ENCODE results near the gene PDE4D.

Gene PDE4D

GRCh38 chr5:59458321-59458720 is 435.2 kb downstream of the PDE4D start:
- Mint-ChIP-seq H3K4me3 (no peak overlapping the region), H3K4me1 (ENCODE audit: low read depth in 2 of 2) (no peaks in the 10 kb centered on the region), H3K9me3 (peaks cover 0 to 6% of the 10 kb centered on the region in 2 donors), H3K27ac (no peak overlapping the region), H3K27me3 (peaks cover 0 to 6% of the 10 kb centered on the region in 2 donors), H3K36me3 (ENCODE audit: insufficient read depth) (peaks cover 3% of the 10 kb centered on the region)
- ATAC-seq (replicated peaks) (no peak), DNase-seq (no peak)

GRCh38 chr5:59449905-59450644 is 443.5 kb downstream of the PDE4D start:
- no peaks in the 10 kb centered on the region for H3K9me3 Mint-ChIP-seq
- no peak for ATAC-seq (replicated peaks)

DNA sequence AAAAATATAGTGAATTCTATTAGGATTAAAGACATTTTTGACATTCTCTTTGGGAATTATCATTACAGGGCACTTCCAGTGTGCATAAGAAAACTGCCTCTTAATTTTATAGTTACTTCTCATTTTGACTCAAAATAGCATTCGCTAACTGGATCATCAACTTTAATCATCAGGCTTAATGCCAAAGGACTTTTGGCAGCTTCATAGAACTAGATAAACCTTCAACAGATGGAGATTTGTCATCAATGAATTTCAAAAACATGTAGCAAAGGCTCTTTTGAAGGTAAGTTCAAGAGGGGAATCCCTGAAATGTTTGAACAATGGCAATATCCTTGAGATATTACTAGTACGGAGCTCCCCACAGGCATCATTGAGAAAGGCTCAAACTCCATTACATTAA is 447.2 kb downstream of the PDE4D start:
- no peaks in the 10 kb centered on the region for H3K36me3 Mint-ChIP-seq (ENCODE audit: insufficient read depth)
- H3K4me3 Mint-ChIP-seq: no peak overlapping the region
- no peaks in the 10 kb centered on the region for H3K27me3 Mint-ChIP-seq
- ATAC-seq (replicated peaks): no peak
- no peak overlapping the region for H3K27ac Mint-ChIP-seq
- no peaks in the 10 kb centered on the region for H3K9me3 Mint-ChIP-seq
- H3K4me1 Mint-ChIP-seq (ENCODE audit: low read depth in 2 of 2): no peaks in the 10 kb centered on the region
- DNase-seq: no peak

More at GRCh38 chr5:59449905-59450644, 443.5 kb downstream of the PDE4D start:
- H3K4me3 Mint-ChIP-seq: no peak overlapping the region
- no peaks in the 10 kb centered on the region for H3K36me3 Mint-ChIP-seq (ENCODE audit: insufficient read depth)
- H3K27me3 Mint-ChIP-seq: no peaks in the 10 kb centered on the region
- no peak for DNase-seq
- H3K4me1 Mint-ChIP-seq (ENCODE audit: low read depth in 2 of 2): no peaks in the 10 kb centered on the region
- no peak overlapping the region for H3K27ac Mint-ChIP-seq

DNA sequence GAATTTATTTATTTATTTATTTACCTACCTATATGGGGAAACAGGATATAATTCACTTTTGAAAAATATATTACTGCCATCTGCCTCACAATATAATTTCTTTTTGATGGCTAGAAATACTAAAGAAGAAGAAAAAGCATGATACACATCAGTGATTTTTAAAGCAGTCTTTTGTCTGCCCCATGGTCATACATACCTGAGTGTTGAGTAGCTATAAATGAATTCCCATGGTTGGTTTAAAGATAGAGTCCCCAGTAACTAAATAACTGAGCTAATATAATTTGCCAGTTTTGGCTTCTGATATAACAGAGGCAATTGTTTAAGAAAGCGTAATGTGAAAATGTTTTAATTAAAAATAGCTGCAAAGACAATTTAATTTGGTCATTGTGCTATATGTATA is 447.8 kb downstream of the PDE4D start:
- H3K9me3 Mint-ChIP-seq: no peaks in the 10 kb centered on the region
- no peak for DNase-seq
- no peaks in the 10 kb centered on the region for H3K27me3 Mint-ChIP-seq
- H3K36me3 Mint-ChIP-seq (ENCODE audit: insufficient read depth): no peaks in the 10 kb centered on the region
- H3K4me1 Mint-ChIP-seq (ENCODE audit: low read depth in 2 of 2): no peaks in the 10 kb centered on the region
- no peak for ATAC-seq (replicated peaks)
- no peak overlapping the region for H3K4me3 Mint-ChIP-seq
- no peak overlapping the region for H3K27ac Mint-ChIP-seq

- Mint-ChIP-seq H3K36me3 (ENCODE audit: insufficient read depth) (no peaks in the 10 kb centered on the region), H3K9me3 (no peaks in the 10 kb centered on the region), H3K27ac (no peak overlapping the region), H3K4me1 (ENCODE audit: low read depth in 2 of 2) (no peaks in the 10 kb centered on the region), H3K4me3 (no peak overlapping the region), H3K27me3 (peaks cover 5 to 7% of the 10 kb centered on the region in 2 donors)
- no peak for DNase-seq
- no peak for ATAC-seq (replicated peaks)
These were observed 454.2 kb downstream of the PDE4D start for GRCh38 chr5:59439303-59439702.

DNA sequence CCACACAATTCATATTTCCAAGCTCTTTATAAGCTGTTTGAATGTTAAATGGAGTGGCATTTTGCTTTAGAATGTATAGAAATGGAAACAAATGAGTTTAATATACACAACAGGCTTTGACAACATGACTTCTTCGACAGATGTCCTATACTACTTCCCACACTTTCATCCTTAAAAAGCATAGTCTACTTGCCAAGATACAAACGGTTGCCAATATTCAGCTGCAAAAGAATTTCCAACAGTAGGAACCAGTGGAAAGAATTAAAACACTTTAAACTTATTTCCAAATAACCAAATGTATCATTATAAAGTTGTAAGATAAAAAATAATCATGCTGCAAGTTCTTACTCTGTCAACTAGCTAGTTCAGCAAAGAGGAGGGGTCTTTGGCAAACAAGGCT is 456.4 kb downstream of the PDE4D start:
- H3K36me3 Mint-ChIP-seq (ENCODE audit: insufficient read depth): no peaks in the 10 kb centered on the region
- H3K9me3 Mint-ChIP-seq: no peaks in the 10 kb centered on the region
- peaks cover 5 to 7% of the 10 kb centered on the region in 2 donors for H3K27me3 Mint-ChIP-seq
- no peaks in the 10 kb centered on the region for H3K4me1 Mint-ChIP-seq (ENCODE audit: low read depth in 2 of 2)
- no peak for ATAC-seq (replicated peaks)
- no peak overlapping the region for H3K27ac Mint-ChIP-seq
- DNase-seq: no peak
- H3K4me3 Mint-ChIP-seq: no peak overlapping the region

DNA sequence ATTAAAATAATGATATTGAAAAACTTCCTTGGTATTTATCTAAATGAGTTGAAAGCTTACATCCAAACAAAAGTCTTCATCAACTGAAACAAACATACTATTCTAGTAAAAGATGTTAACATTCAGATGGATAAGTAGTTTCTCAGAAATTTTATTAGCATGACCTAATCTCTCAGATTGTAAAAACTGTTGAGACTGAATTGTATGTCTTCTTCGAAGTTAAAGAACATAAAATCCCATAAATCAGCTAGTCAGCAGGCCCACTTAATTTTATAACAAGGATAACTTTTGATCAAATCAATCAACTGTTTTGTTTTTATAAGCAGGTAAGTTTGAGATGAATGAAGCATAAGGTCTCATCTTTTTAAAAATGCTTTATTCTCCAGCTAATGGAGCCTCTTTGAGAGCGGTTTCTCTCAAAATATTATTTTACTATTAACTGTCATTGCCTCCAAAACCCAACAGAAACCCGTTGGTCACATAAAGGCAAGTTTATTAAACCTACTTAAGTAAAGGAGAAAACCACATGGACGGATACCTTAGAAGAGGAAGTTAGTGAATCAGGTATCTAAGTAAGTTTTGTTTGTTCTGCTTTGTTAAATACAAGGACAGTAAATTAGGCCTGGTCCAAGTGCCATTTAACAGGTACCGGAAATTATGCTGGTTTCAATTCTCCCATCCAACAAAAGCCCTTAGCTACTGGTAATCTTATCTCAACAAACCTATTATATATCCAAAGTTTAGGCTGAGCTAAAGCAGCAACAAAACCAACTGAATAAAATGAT is 457.0 kb downstream of the PDE4D start:
- ATAC-seq (replicated peaks) (no peak), DNase-seq (no peak)
- Mint-ChIP-seq H3K27me3 (peaks cover 5 to 7% of the 10 kb centered on the region in 2 donors), H3K4me3 (no peak overlapping the region), H3K9me3 (no peaks in the 10 kb centered on the region), H3K36me3 (ENCODE audit: insufficient read depth) (no peaks in the 10 kb centered on the region), H3K4me1 (ENCODE audit: low read depth in 2 of 2) (no peaks in the 10 kb centered on the region), H3K27ac (no peak overlapping the region)

DNA sequence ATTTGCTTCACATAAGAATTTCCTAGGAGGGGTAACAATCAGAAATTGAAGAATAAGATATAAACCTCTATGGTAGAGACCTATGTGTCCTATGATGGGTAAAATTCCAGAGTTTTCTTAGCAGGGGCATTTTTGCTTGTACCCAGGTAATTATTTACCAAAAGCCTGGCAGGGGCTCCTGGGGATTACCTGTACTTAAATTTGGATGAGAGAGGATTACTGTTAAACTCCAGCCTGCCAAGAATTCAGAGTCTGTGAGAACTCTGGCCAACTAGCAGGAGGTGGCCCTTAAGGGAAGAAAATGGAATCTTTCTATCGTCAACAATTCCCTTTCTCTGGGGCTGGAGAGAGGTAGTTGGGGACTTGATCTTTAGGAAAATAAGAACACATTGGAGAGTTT is 460.4 kb downstream of the PDE4D start:
- H3K9me3 Mint-ChIP-seq: no peaks in the 10 kb centered on the region
- peaks cover 5 to 7% of the 10 kb centered on the region in 2 donors for H3K27me3 Mint-ChIP-seq
- no peaks in the 10 kb centered on the region for H3K36me3 Mint-ChIP-seq (ENCODE audit: insufficient read depth)
- H3K27ac Mint-ChIP-seq: no peak overlapping the region
- no peak overlapping the region for H3K4me3 Mint-ChIP-seq
- H3K4me1 Mint-ChIP-seq (ENCODE audit: low read depth in 2 of 2): no peaks in the 10 kb centered on the region
- DNase-seq (no peak), ATAC-seq (replicated peaks) (no peak)

- Mint-ChIP-seq H3K4me3 (no peak overlapping the region), H3K27ac (no peak overlapping the region), H3K36me3 (ENCODE audit: insufficient read depth) (no peaks in the 10 kb centered on the region), H3K27me3 (peaks cover 0 to 2% of the 10 kb centered on the region in 2 donors), H3K4me1 (ENCODE audit: low read depth in 2 of 2) (no peaks in the 10 kb centered on the region), H3K9me3 (no peaks in the 10 kb centered on the region)
- no peak for ATAC-seq (replicated peaks)
- DNase-seq: no peak
These were observed 463.4 kb downstream of the PDE4D start for GRCh38 chr5:59430066-59430685.

DNA sequence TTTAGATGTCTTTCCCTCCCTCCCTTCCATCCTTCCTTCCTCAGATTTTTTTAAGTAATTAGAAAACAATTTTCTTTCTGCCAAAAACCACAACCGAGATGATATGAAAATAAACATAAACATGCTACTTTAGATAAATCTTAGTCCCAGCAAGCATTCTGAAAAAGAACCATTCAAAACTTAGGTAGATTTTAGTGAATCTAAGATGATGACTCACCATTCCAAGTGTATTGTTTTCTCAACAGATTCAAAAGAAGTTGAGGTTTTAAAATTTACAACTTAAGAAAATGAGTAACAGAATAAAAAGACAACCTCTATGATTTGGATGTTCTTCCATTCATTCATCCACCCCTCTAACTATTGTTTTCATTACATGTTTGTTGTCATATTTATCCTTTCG is 465.1 kb downstream of the PDE4D start:
- Mint-ChIP-seq H3K36me3 (ENCODE audit: insufficient read depth) (no peaks in the 10 kb centered on the region), H3K27ac (no peak overlapping the region), H3K4me3 (no peak overlapping the region), H3K4me1 (ENCODE audit: low read depth in 2 of 2) (no peaks in the 10 kb centered on the region), H3K9me3 (no peaks in the 10 kb centered on the region), H3K27me3 (no peaks in the 10 kb centered on the region)
- ATAC-seq (replicated peaks): no peak
- no peak for DNase-seq

GRCh38 chr5:59424515-59424914 is 469.0 kb downstream of the PDE4D start:
- Mint-ChIP-seq H3K9me3 (no peaks in the 10 kb centered on the region), H3K4me1 (ENCODE audit: low read depth in 2 of 2) (no peaks in the 10 kb centered on the region), H3K36me3 (ENCODE audit: insufficient read depth) (no peaks in the 10 kb centered on the region), H3K4me3 (no peak overlapping the region), H3K27me3 (no peaks in the 10 kb centered on the region), H3K27ac (no peak overlapping the region)
- no peak for ATAC-seq (replicated peaks)
- DNase-seq: no peak

- DNase-seq (no peak), ATAC-seq (replicated peaks) (no peak)
- no peaks in the 10 kb centered on the region for H3K4me1 Mint-ChIP-seq (ENCODE audit: low read depth in 2 of 2)
- H3K27ac Mint-ChIP-seq: no peak overlapping the region
- H3K36me3 Mint-ChIP-seq (ENCODE audit: insufficient read depth): no peaks in the 10 kb centered on the region
- no peaks in the 10 kb centered on the region for H3K9me3 Mint-ChIP-seq
- no peaks in the 10 kb centered on the region for H3K27me3 Mint-ChIP-seq
- H3K4me3 Mint-ChIP-seq: no peak overlapping the region
These were observed 470.5 kb downstream of the PDE4D start for GRCh38 chr5:59423021-59423420.

- Mint-ChIP-seq H3K36me3 (ENCODE audit: insufficient read depth) (no peaks in the 10 kb centered on the region), H3K4me1 (ENCODE audit: low read depth in 2 of 2) (no peaks in the 10 kb centered on the region), H3K27me3 (no peaks in the 10 kb centered on the region), H3K4me3 (no peak overlapping the region), H3K9me3 (no peaks in the 10 kb centered on the region), H3K27ac (no peak overlapping the region)
- DNase-seq: no peak
- no peak for ATAC-seq (replicated peaks)
These were observed 471.3 kb downstream of the PDE4D start for GRCh38 chr5:59421986-59422941.

Data from effector memory CD8-positive, alpha-beta T cell (primary cell).